Fibroblast of lung (primary cell): ENCODE measurements around the gene COL7A1. TPM values are rescaled to one million over a fixed set of nuclear protein-coding genes. Genes with fewer than 3 reads are reported as not detected.

ENCODE experiments used
- DNase-seq, 2 donors: peaks; one replicate each; pipeline versions ENCODE4 v3.0.0 to v3.0.0-alpha.2; 2010; ENCODE audit warnings: low read depth in 2 of 2
- H2AFZ ChIP-seq: 2 replicates; pipeline ENCODE4 v1.5.1; 2012; ENCODE audit warnings: low read length, control low read depth, inconsistent platforms
- H3K27ac ChIP-seq: 2 replicates; pipeline ENCODE4 v1.5.1; 2011; ENCODE audit warnings: low read length, control low read depth; ENCODE audit not compliant: insufficient read depth
- H3K27me3 ChIP-seq: 2 replicates; pipeline ENCODE4 v1.5.1; 2011; ENCODE audit warnings: mild to moderate bottlenecking, low read length; ENCODE audit not compliant: control insufficient read depth, insufficient read depth
- H3K36me3 ChIP-seq: 2 replicates; pipeline ENCODE4 v1.5.1; 2011; ENCODE audit warnings: low read length; ENCODE audit not compliant: control insufficient read depth, insufficient read depth
- H3K4me1 ChIP-seq: 2 replicates; pipeline ENCODE4 v1.5.1; 2011; ENCODE audit warnings: low read length; ENCODE audit not compliant: control insufficient read depth, insufficient read depth; ENCODE audit errors: extremely low read depth
- H3K4me2 ChIP-seq: 2 replicates; pipeline ENCODE4 v1.5.1; 2011; ENCODE audit warnings: low read length, control low read depth; ENCODE audit not compliant: insufficient read depth; ENCODE audit errors: extremely low read depth
- H3K4me3 ChIP-seq, 4 experiments: fragments of 200-600 bp in 1 of 4; sonication (generic) in 1 of 4; replicated peaks in 1 of 4; 2 replicates each; pipeline ENCODE4 v1.5.1; 2011 to 2016; ENCODE audit warnings: low read length in 4 of 4, low read depth in 3 of 4, mild to moderate bottlenecking in 3 of 4, control low read depth in 2 of 4, inconsistent platforms in 1 of 4, mixed read lengths in 1 of 4; ENCODE audit not compliant: insufficient read depth in 1 of 4; ENCODE audit errors: control extremely low read depth in 1 of 4
- H3K79me2 ChIP-seq: 2 replicates; pipeline ENCODE4 v1.5.1; 2012; ENCODE audit warnings: mild to moderate bottlenecking, low read length, inconsistent platforms; ENCODE audit not compliant: control insufficient read depth, insufficient read depth
- H3K9ac ChIP-seq: 2 replicates; pipeline ENCODE4 v1.5.1; 2011; ENCODE audit warnings: mild to moderate bottlenecking, low read length, control low read depth; ENCODE audit not compliant: insufficient read depth
- H3K9me3 ChIP-seq: 2 replicates; pipeline ENCODE4 v1.5.1; 2012; ENCODE audit warnings: low read depth, low read length; ENCODE audit not compliant: control insufficient read depth, insufficient read depth
- H4K20me1 ChIP-seq: 2 replicates; pipeline ENCODE4 v1.5.1; 2011; ENCODE audit warnings: low read length; ENCODE audit not compliant: control insufficient read depth, insufficient read depth; ENCODE audit errors: extremely low read depth
- EZH2 ChIP-seq: IDR thresholded peaks from 2 replicates; pipeline ENCODE4 v1.5.1; 2012; ENCODE audit warnings: low read length, control low read depth, mild to moderate bottlenecking; ENCODE audit errors: missing control alignments
- polyA plus RNA-seq, 2 donors: library from polyadenylated mRNA; depleted of rRNA in 1 of 2; stranded (reverse) in 1 of 2; unstranded in 1 of 2; fragments of >200 nt; gene quantifications; 2 replicates each; pipeline ENCODE4 v1.2.1, GENCODE V29; 2011 to 2012; ENCODE audit warnings: missing spikeins in 1 of 2
- total RNA-seq: library from RNA; depleted of rRNA; stranded (reverse); fragments of >200 nt; gene quantifications from 2 replicates; pipeline ENCODE4 v1.2.1, GENCODE V29; 2014
- TF ChIP-seq, protein P1 (sequence below), 2 donors: IDR thresholded peaks in 1 of 2; conservative IDR thresholded peaks in 1 of 2; 1 replicate in 1 of 2; 2 replicates in 1 of 2; pipeline ENCODE4 v1.5.1; 2011 to 2012; ENCODE audit warnings: low read length in 2 of 2, control low read depth in 1 of 2, inconsistent platforms in 1 of 2, low read depth in 1 of 2, mild to moderate bottlenecking in 1 of 2

COL7A1 gene
- total and polyA plus RNA-seq, 2 donors (not counting 1 experiment from before 2014, with no cell fraction given): 3.4 to 36.7 TPM

DNA sequence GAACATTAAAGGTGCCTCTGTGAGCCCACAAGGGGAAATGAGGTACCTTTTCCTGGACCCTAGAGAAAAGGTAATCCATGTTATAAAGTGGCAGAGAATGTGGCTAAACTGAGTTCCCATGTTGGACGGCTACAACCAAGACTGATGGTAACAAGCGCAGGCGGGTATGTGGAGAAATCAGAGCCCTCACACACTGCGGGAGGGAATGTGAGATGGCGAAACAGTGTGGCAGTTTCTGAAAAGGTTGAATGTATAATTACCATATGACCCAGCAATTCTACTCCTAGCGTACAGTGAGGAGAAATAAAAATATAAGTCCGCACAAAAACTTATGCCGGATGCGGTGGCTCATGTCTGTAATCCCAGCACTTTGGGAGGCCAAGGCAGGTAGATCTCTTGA lies 67.1 kb downstream of the COL7A1 start:
- H3K27me3 ChIP-seq: no peaks in the 10 kb centered on the region
- TF ChIP-seq EZH2: no peak
- TF ChIP-seq, protein P1, sequence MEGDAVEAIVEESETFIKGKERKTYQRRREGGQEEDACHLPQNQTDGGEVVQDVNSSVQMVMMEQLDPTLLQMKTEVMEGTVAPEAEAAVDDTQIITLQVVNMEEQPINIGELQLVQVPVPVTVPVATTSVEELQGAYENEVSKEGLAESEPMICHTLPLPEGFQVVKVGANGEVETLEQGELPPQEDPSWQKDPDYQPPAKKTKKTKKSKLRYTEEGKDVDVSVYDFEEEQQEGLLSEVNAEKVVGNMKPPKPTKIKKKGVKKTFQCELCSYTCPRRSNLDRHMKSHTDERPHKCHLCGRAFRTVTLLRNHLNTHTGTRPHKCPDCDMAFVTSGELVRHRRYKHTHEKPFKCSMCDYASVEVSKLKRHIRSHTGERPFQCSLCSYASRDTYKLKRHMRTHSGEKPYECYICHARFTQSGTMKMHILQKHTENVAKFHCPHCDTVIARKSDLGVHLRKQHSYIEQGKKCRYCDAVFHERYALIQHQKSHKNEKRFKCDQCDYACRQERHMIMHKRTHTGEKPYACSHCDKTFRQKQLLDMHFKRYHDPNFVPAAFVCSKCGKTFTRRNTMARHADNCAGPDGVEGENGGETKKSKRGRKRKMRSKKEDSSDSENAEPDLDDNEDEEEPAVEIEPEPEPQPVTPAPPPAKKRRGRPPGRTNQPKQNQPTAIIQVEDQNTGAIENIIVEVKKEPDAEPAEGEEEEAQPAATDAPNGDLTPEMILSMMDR (conservative IDR thresholded peaks at IDR 0.05 in 1 of 2, IDR thresholded peaks at IDR 0.05 in 1 of 2; ENCODE audit: low read depth in 1 of 2, low read length in 2 of 2): no peak
- H3K36me3 ChIP-seq: peaks cover 3% of the 10 kb centered on the region
- H3K27ac ChIP-seq: no peak overlapping the region
- no peaks in the 10 kb centered on the region for H3K9me3 ChIP-seq
- no peaks in the 10 kb centered on the region for H3K79me2 ChIP-seq
- no peak overlapping the region for H3K9ac ChIP-seq
- H4K20me1 ChIP-seq: no peaks in the 10 kb centered on the region
- no peaks in the 10 kb centered on the region for H3K4me1 ChIP-seq
- no peak overlapping the region for H3K4me2 ChIP-seq
- H3K4me3 ChIP-seq: no peak overlapping the region
- H2AFZ ChIP-seq: no peak overlapping the region
- DNase-seq: no peak

DNA sequence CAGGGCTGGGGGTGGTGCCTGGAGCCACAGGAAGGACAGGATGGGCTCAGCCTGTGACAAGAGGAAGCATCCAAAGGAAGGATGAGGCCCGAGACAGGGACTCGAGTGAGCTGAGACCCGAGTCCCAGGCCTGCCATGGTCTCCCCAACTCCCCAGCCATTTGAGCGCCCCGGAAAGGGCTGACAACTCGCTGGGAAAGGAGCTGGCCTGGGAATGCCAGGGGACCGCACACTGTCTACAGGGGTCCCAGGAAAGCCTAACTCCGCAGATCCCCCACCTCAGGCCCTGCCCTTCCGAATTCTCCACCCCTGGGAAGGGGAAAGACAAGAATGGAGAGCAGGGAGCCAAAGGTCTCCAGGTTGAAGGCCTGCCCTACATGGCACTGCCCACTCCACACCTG lies 70.2 kb downstream of the COL7A1 start:
- Histone ChIP-seq H3K27ac (no peak overlapping the region), H3K27me3 (no peaks in the 10 kb centered on the region), H3K9me3 (no peaks in the 10 kb centered on the region), H3K4me2 (no peak overlapping the region), H4K20me1 (no peaks in the 10 kb centered on the region), H3K9ac (no peak overlapping the region), H3K79me2 (no peaks in the 10 kb centered on the region), H3K4me1 (no peaks in the 10 kb centered on the region), H3K4me3 (no peak overlapping the region), H3K36me3 (peaks cover 1% of the 10 kb centered on the region), H2AFZ (no peak overlapping the region)
- TF ChIP-seq EZH2: no peak
- TF ChIP-seq, protein P1 (conservative IDR thresholded peaks at IDR 0.05 in 1 of 2, IDR thresholded peaks at IDR 0.05 in 1 of 2; ENCODE audit: low read depth in 1 of 2, low read length in 2 of 2): no peak
- no peak for DNase-seq

DNA sequence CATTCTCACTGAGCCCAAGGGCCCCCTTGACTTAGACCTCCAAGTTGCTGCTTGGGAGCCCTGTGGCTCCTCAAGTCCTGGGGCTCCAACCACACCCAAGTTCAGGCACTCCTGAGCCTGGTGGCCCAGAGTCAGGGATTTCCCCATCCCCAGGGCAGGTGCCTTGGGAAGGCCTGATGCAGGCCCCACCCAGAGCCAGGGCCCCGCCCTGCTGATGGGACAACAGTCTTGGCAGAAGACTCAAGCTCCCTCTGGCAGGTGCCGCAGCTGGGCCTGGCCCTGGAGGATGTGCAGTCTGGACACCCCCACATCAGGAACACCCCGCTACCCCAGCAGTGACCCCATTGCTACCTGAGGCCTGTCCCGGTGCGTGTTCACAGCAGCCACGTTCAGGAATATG lies 73.5 kb downstream of the COL7A1 start:
- H3K9me3 ChIP-seq: no peaks in the 10 kb centered on the region
- no peak overlapping the region for H3K27ac ChIP-seq
- H2AFZ ChIP-seq: no peak overlapping the region
- no peaks in the 10 kb centered on the region for H3K27me3 ChIP-seq
- H3K4me3 ChIP-seq: no peak overlapping the region
- no peak for DNase-seq
- H3K79me2 ChIP-seq: no peaks in the 10 kb centered on the region
- no peak overlapping the region for H3K4me2 ChIP-seq
- no peaks in the 10 kb centered on the region for H4K20me1 ChIP-seq
- H3K4me1 ChIP-seq: no peaks in the 10 kb centered on the region
- TF ChIP-seq EZH2: no peak
- TF ChIP-seq, protein P1 (conservative IDR thresholded peaks at IDR 0.05 in 1 of 2, IDR thresholded peaks at IDR 0.05 in 1 of 2; ENCODE audit: low read depth in 1 of 2, low read length in 2 of 2): no peak
- H3K36me3 ChIP-seq: peaks cover 1% of the 10 kb centered on the region
- H3K9ac ChIP-seq: no peak overlapping the region
